K562 (cell line): ENCODE results near the gene SLC35A2. TPM values are rescaled to one million over a fixed set of nuclear protein-coding genes. Genes with fewer than 3 reads are reported as not detected.

Source experiments
- AFF4 ChIP-seq: sonication (generic); formaldehyde crosslinking; IDR thresholded peaks from 2 replicates; pipeline ENCODE4 v1.8.0; 2023; ENCODE audit warnings: mild to moderate bottlenecking, missing genetic modification reagents
- CTBP1 ChIP-seq: fragments of 450-650 bp; IDR thresholded peaks from 2 replicates; pipeline ENCODE4 v1.6.1; 2016; ENCODE audit warnings: borderline replicate concordance
- MNT ChIP-seq, 2 experiments: fragments of 450-650 bp; conservative IDR thresholded peaks; 2 replicates each; pipeline ENCODE4 v1.6.1; 2017; ENCODE audit warnings: mild to moderate bottlenecking in 2 of 2, moderate library complexity in 2 of 2
- MYNN ChIP-seq, 2 experiments: sonication (generic); formaldehyde crosslinking in 1 of 2; IDR thresholded peaks; 2 replicates each; pipeline versions ENCODE4 v1.5.0 to v1.6.1; 2016 to 2020; ENCODE audit warnings: antibody characterized with exemption in 1 of 2, missing genetic modification reagents in 1 of 2
- POLR2B ChIP-seq: fragments of 450-650 bp; IDR thresholded peaks from 2 replicates; pipeline ENCODE4 v1.6.1; 2018; ENCODE audit warnings: low read depth; ENCODE audit not compliant: partially characterized antibody
- POLR3G ChIP-seq: IDR thresholded peaks from 2 replicates; pipeline ENCODE4 v1.6.1; 2011; ENCODE audit not compliant: insufficient read length, insufficient replicate concordance; ENCODE audit errors: extremely low read depth
- RBFOX2 ChIP-seq: fragments of 200-400 bp; formaldehyde crosslinking; IDR thresholded peaks from 2 replicates; pipeline ENCODE4 v1.6.1; 2017; ENCODE audit warnings: low read depth, mild to moderate bottlenecking, low read length, moderate library complexity
- VEZF1 ChIP-seq: fragments of 200-800 bp; sonication (Bioruptor generic); IDR thresholded peaks from 2 replicates; pipeline ENCODE4 v1.6.1; 2017; ENCODE audit warnings: missing genetic modification characterization, missing compliant biosample characterization
- ZBTB11 ChIP-seq, 3 experiments: fragments of 200-800 bp in 1 of 3; fragments of 250-450 bp in 1 of 3; fragments of 450-650 bp in 1 of 3; sonication (Bioruptor Pico) in 1 of 3; sonication (Bioruptor generic) in 1 of 3; formaldehyde crosslinking in 1 of 3; IDR thresholded peaks; 2 replicates each; pipeline versions ENCODE4 v1.6.1 to v1.8.0; 2016 to 2022; ENCODE audit warnings: mild to moderate bottlenecking in 2 of 3, missing genetic modification characterization in 2 of 3, missing compliant biosample characterization in 1 of 3, moderate library complexity in 1 of 3
- polyA plus RNA-seq, 8 experiments: library from polyadenylated mRNA; depleted of rRNA in 4 of 8; stranded (reverse) in 5 of 8; unstranded in 3 of 8; fragments of >200 nt; fragmentation: Nextera tagmentation in 2 of 8; fragmentation: Illumina TruSeq in 1 of 8; extraction: Ambion mirVana in 2 of 8; extraction: Trizol in 1 of 8; gene quantifications; 2 replicates each; pipeline versions ENCODE4 v1.2.1 to v1.2.3, GENCODE V29; 2011 to 2014; ENCODE audit warnings: inconsistent platforms in 1 of 8, missing spikeins in 1 of 8
- total RNA-seq, 7 experiments: library from RNA; depleted of rRNA in 6 of 7; stranded (reverse); fragments of >200 nt in 6 of 7; fragmentation: Illumina TruSeq in 2 of 7; extraction: Trizol in 2 of 7; gene quantifications; 2 replicates each; pipeline versions ENCODE4 v1.2.1 to v1.2.3, GENCODE V29; 2011 to 2021; ENCODE audit warnings: low replicate concordance in 1 of 7

The SLC35A2 gene
- total and polyA plus RNA-seq, 9 of the 15 experiments (the other 6 are each of a cell fraction or from before 2014, with no cell fraction given), result 3.3 to 38.9 (median 20.0) TPM

GRCh38 chrX:48917139-48918001, 5.9 kb upstream of the SLC35A2 start (continued):
- TF ChIP-seq AFF4 (CRISPR knock-in tag) (0 out of 2 replicates have a peak, but pooled peaks have one; percentile 30), RBFOX2 (peak; percentile 83), CTBP1 (peak; percentile 68; the same call in 1 of the 2 replicates), VEZF1 (CRISPR knock-in tag) (peak; percentile 56), ZBTB11 (CRISPR knock-in tag; IDR thresholded peaks at IDR 0.05) (no peak), POLR3G (no peak), MNT (conservative IDR thresholded peaks at IDR 0.05) (no peak), MYNN (IDR thresholded peaks at IDR 0.05) (0 out of 2 replicates have a peak, but pooled peaks have one; percentile 46), MYNN (CRISPR knock-in tag; IDR thresholded peaks at IDR 0.05) (no peak), POLR2B (peak; percentile 48)
